Measurements from ENCODE around the gene IGF2BP3. TPM values are rescaled to one million over a fixed set of nuclear protein-coding genes. Genes with fewer than 3 reads are reported as not detected.

IGF2BP3 gene
- total RNA-seq, 1 experiment from 2014 or later: 11.7 TPM

GRCh38 chr7:23347033-23347681 lies 123.1 kb downstream of the IGF2BP3 start:
- peak; percentile 18 for ATAC-seq
- CTCF ChIA-PET: interaction anchor here (1.4 kb wide), 1 partner anchor 74 kb away, joined by 6 read pairs; no protein-coding TSS in a partner anchor
- no peaks in the 10 kb centered on the region for H4K20me1 ChIP-seq (ENCODE audit: low read length)
- H2AFZ ChIP-seq (ENCODE audit: low read length): peak overlapping the region; percentile 10; the same call in 1 of the 2 replicates
- no peaks in the 10 kb centered on the region for H3K9me3 ChIP-seq (ENCODE audit: low read length)
- H3K4me1 ChIP-seq (ENCODE audit: insufficient read depth, low read length): peaks cover 75% of the 10 kb centered on the region
- DNase-seq: peak; percentile 24
- no peaks in the 10 kb centered on the region for H3K9me2 ChIP-seq (replicated peaks; ENCODE audit: low read length)
- intact Hi-C loops (cut with micrococcal nuclease): loop anchor here (5.0 kb wide), 2 partner anchors 180 to 365 kb away; partner anchors contain the start of gene STK31
- TF ChIP-seq CTCF (conservative IDR thresholded peaks at IDR 0.05; ENCODE audit: low read depth, low read length): no peak
- TF ChIP-seq EZH2phosphoT487 (IDR thresholded peaks at IDR 0.05; ENCODE audit: borderline replicate concordance, low read length): no peak
- no peak for TF ChIP-seq EZH2 (IDR thresholded peaks at IDR 0.05; ENCODE audit: low read length, unreplicated experiment)
- POLR2A ChIA-PET (ENCODE audit: unreplicated experiment): no interaction called here
- H3F3A ChIP-seq (ENCODE audit: low read length, unreplicated experiment): peaks cover 7% of the 10 kb centered on the region
- peak overlapping the region; percentile 62 for H3K4me3 ChIP-seq (ENCODE audit: low read length)
- H3K4me2 ChIP-seq (ENCODE audit: low read length): peak overlapping the region; percentile 80
- H3K9ac ChIP-seq (ENCODE audit: low read length): peak overlapping the region; percentile 80
- H3K27me3 ChIP-seq (ENCODE audit: low read length): no peaks in the 10 kb centered on the region
- H3K79me2 ChIP-seq (ENCODE audit: low read length): peaks cover 7% of the 10 kb centered on the region
- TSS peak; percentile 70 for BruUV-seq (replicated peaks)
- H3K36me3 ChIP-seq (ENCODE audit: low read depth, low read length): peaks cover 3% of the 10 kb centered on the region; the same call in 1 of the 2 replicates
- peak overlapping the region; percentile 98 for H3K27ac ChIP-seq (ENCODE audit: low read length)

- peak overlapping the region; percentile 98; the same call in 1 of the 2 replicates for H3K27ac ChIP-seq (ENCODE audit: low read length)
- TF ChIP-seq CTCF (conservative IDR thresholded peaks at IDR 0.05; ENCODE audit: low read depth, low read length) (no peak), EZH2 (IDR thresholded peaks at IDR 0.05; ENCODE audit: low read length, unreplicated experiment) (no peak), EZH2phosphoT487 (IDR thresholded peaks at IDR 0.05; ENCODE audit: borderline replicate concordance, low read length) (no peak)
- ATAC-seq (no peak), DNase-seq (no peak)
- H3K4me1 ChIP-seq (ENCODE audit: insufficient read depth, low read length): peaks cover 75% of the 10 kb centered on the region
- H3K27me3 ChIP-seq (ENCODE audit: low read length): no peaks in the 10 kb centered on the region
- H2AFZ ChIP-seq (ENCODE audit: low read length): no peak overlapping the region
- peak overlapping the region; percentile 41 for H3K4me3 ChIP-seq (ENCODE audit: low read length)
- H3K9ac ChIP-seq (ENCODE audit: low read length): peak overlapping the region; percentile 80
- CTCF ChIA-PET: no interaction called here
- H3K79me2 ChIP-seq (ENCODE audit: low read length): peaks cover 7% of the 10 kb centered on the region
- peak overlapping the region; percentile 64 for H3K4me2 ChIP-seq (ENCODE audit: low read length)
- H3K36me3 ChIP-seq (ENCODE audit: low read depth, low read length): peaks cover 3% of the 10 kb centered on the region; the same call in 1 of the 2 replicates
- no peaks in the 10 kb centered on the region for H3K9me3 ChIP-seq (ENCODE audit: low read length)
- no peaks in the 10 kb centered on the region for H3K9me2 ChIP-seq (replicated peaks; ENCODE audit: low read length)
- H3F3A ChIP-seq (ENCODE audit: low read length, unreplicated experiment): peaks cover 7% of the 10 kb centered on the region
- intact Hi-C loops (cut with micrococcal nuclease): loop anchor here (5.0 kb wide), 2 partner anchors 181 to 366 kb away; partner anchors contain the start of gene STK31
- no peaks in the 10 kb centered on the region for H4K20me1 ChIP-seq (ENCODE audit: low read length)
- BruUV-seq (replicated peaks): no TSS peak
- POLR2A ChIA-PET (ENCODE audit: unreplicated experiment): no interaction called here
These were observed 124.0 kb downstream of the IGF2BP3 start for GRCh38 chr7:23346316-23346715.

GRCh38 chr7:23345601-23346000 lies 124.7 kb downstream of the IGF2BP3 start:
- peaks cover 7% of the 10 kb centered on the region for H3F3A ChIP-seq (ENCODE audit: low read length, unreplicated experiment)
- no peaks in the 10 kb centered on the region for H4K20me1 ChIP-seq (ENCODE audit: low read length)
- H3K4me1 ChIP-seq (ENCODE audit: insufficient read depth, low read length): peaks cover 70% of the 10 kb centered on the region
- CTCF ChIA-PET: no interaction called here
- peak overlapping the region; percentile 64 for H3K4me2 ChIP-seq (ENCODE audit: low read length)
- intact Hi-C loops (cut with micrococcal nuclease): loop anchor here (5.0 kb wide), 2 partner anchors 182 to 367 kb away; partner anchors contain the start of gene STK31
- ATAC-seq: no peak
- peak overlapping the region; percentile 41 for H3K4me3 ChIP-seq (ENCODE audit: low read length)
- no peak for DNase-seq
- H2AFZ ChIP-seq (ENCODE audit: low read length): no peak overlapping the region
- BruUV-seq (replicated peaks): TSS peak; percentile 4
- peaks cover 7% of the 10 kb centered on the region for H3K79me2 ChIP-seq (ENCODE audit: low read length)
- 0 out of 2 replicates have a peak overlapping the region, but pooled peaks have one; percentile 98 for H3K27ac ChIP-seq (ENCODE audit: low read length)
- POLR2A ChIA-PET (ENCODE audit: unreplicated experiment): no interaction called here
- no peak for TF ChIP-seq EZH2 (IDR thresholded peaks at IDR 0.05; ENCODE audit: low read length, unreplicated experiment)
- no peak for TF ChIP-seq CTCF (conservative IDR thresholded peaks at IDR 0.05; ENCODE audit: low read depth, low read length)
- TF ChIP-seq EZH2phosphoT487 (IDR thresholded peaks at IDR 0.05; ENCODE audit: borderline replicate concordance, low read length): no peak
- no peaks in the 10 kb centered on the region for H3K27me3 ChIP-seq (ENCODE audit: low read length)
- no peaks in the 10 kb centered on the region for H3K9me3 ChIP-seq (ENCODE audit: low read length)
- peaks cover 3% of the 10 kb centered on the region; the same call in 1 of the 2 replicates for H3K36me3 ChIP-seq (ENCODE audit: low read depth, low read length)
- no peak overlapping the region for H3K9ac ChIP-seq (ENCODE audit: low read length)
- no peaks in the 10 kb centered on the region for H3K9me2 ChIP-seq (replicated peaks; ENCODE audit: low read length)
